CD4-positive, CD25-positive, alpha-beta regulatory T cell (primary cell): ENCODE results near the gene RPUSD4. TPM values are rescaled to one million over a fixed set of nuclear protein-coding genes. Genes with fewer than 3 reads are reported as not detected.

Source experiments
- ATAC-seq, 2 donors: fragments of 150-1000 bp; cut with Tn5 transposase; one replicate each; pipeline ENCODE4 v1.10.0; 2021; ENCODE audit warnings: low read depth in 2 of 2, moderate number of reproducible peaks in 2 of 2, moderate library complexity in 1 of 2
- DNase-seq, 3 donors: peaks; one replicate each; pipeline versions ENCODE4 v3.0.0 to v3.0.0-alpha.2; 2012 to 2022; ENCODE audit warnings: mixed read lengths in 1 of 3
- H3K27ac ChIP-seq: one replicate; pipeline ENCODE4 v1.7.0; 2013; ENCODE audit warnings: mild to moderate bottlenecking, low read length; ENCODE audit not compliant: insufficient read depth, poor library complexity, severe bottlenecking
- H3K27me3 ChIP-seq: one replicate; pipeline ENCODE4 v1.7.0; 2013; ENCODE audit warnings: low read length; ENCODE audit not compliant: control insufficient read depth, insufficient read depth
- H3K36me3 ChIP-seq: one replicate; pipeline ENCODE4 v1.7.0; 2013; ENCODE audit warnings: mild to moderate bottlenecking, low read length, moderate library complexity; ENCODE audit not compliant: control insufficient read depth, insufficient read depth
- H3K4me1 ChIP-seq: 2 replicates; pipeline ENCODE4 v1.7.0; 2013; ENCODE audit warnings: mild to moderate bottlenecking, low read length; ENCODE audit not compliant: insufficient read depth, control insufficient read depth, poor library complexity, severe bottlenecking
- H3K4me3 ChIP-seq: one replicate; pipeline ENCODE4 v1.7.0; 2013; ENCODE audit warnings: low read depth, mild to moderate bottlenecking, low read length, moderate library complexity
- H3K9me3 ChIP-seq, 2 experiments: 1 replicate in 1 of 2; 2 replicates in 1 of 2; pipeline ENCODE4 v1.7.0; 2013; ENCODE audit warnings: low read length in 2 of 2, mild to moderate bottlenecking in 1 of 2, moderate library complexity in 1 of 2; ENCODE audit not compliant: control insufficient read depth in 2 of 2
- H3K27ac Mint-ChIP-seq, 3 donors: one replicate each; pipeline ENCODE4 v1.8.0; 2020 to 2022; ENCODE audit warnings: mild to moderate bottlenecking in 3 of 3, mixed read lengths in 3 of 3, moderate library complexity in 2 of 3
- H3K27me3 Mint-ChIP-seq: one replicate; pipeline ENCODE4 v1.8.0; 2022; ENCODE audit warnings: mild to moderate bottlenecking, mixed read lengths
- H3K36me3 Mint-ChIP-seq: one replicate; pipeline ENCODE4 v1.8.0; 2020; ENCODE audit warnings: mixed read lengths
- H3K4me1 Mint-ChIP-seq, 4 donors: one replicate each; pipeline ENCODE4 v1.8.0; 2020 to 2022; ENCODE audit warnings: mixed read lengths in 4 of 4, mild to moderate bottlenecking in 1 of 4
- H3K4me3 Mint-ChIP-seq, 4 donors: one replicate each; pipeline ENCODE4 v1.8.0; 2020 to 2022; ENCODE audit warnings: mild to moderate bottlenecking in 4 of 4, mixed read lengths in 4 of 4, moderate library complexity in 3 of 4
- H3K9me3 Mint-ChIP-seq, 7 donors: one replicate each; pipeline ENCODE4 v1.8.0; 2020 to 2022; ENCODE audit warnings: mixed read lengths in 7 of 7, mild to moderate bottlenecking in 3 of 7, moderate library complexity in 2 of 7
- polyA plus RNA-seq, 4 donors: library from polyadenylated mRNA; unstranded; fragments of 300-500 nt; fragmentation: Illumina TruSeq; gene quantifications; one replicate each; pipeline ENCODE4 v1.2.3, GENCODE V29; 2021
- total RNA-seq: library from RNA; stranded (reverse); gene quantifications from one replicate; pipeline ENCODE4 v1.2.3, GENCODE V29; 2022

Gene RPUSD4
- total and polyA plus RNA-seq, 5 donors from 2014 or later, result 20.0 to 34.8 (median 25.0) TPM

DNA sequence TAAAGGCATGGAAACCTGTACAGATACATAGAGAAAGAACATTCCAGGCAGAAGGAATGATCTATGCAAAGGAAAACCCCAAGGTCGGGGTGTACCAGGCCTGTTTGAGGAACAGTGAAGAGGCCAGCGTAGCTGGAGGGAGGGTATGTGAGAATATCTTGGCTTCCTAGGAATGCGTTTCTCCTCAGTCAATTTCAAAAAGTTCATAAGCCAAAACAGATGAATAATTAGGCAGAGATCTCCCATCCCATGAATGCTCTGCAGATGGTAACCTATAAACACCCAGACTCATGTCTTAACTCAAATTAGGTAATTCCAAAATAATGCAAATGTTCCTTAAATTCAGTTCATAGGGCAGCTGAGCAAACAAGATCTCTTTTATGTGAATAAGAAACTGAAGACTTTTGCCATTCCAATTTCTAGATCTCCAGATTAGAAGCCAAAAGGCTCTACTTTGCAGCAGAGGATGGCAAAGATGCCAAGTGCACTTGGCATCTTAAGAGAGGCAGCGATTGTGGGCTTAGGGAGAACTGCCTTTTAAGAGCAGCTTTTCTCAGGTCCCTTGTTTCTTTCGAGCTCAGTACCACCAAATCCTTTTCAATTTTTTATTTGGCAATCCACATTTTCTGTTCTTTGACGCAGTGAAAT lies 13.3 kb upstream of the RPUSD4 start:
- no peaks in the 10 kb centered on the region for H3K36me3 ChIP-seq
- Mint-ChIP-seq H3K4me1 (peaks cover 0 to 13% (median 4%) of the 10 kb centered on the region in 4 donors), H3K9me3 (no peaks in the 10 kb centered on the region), H3K36me3 (no peaks in the 10 kb centered on the region), H3K4me3 (no peak overlapping the region), H3K27ac (no peak overlapping the region), H3K27me3 (no peaks in the 10 kb centered on the region)
- no peak for ATAC-seq
- H3K9me3 ChIP-seq, result no peaks in the 10 kb centered on the region
- no peak overlapping the region for H3K27ac ChIP-seq
- no peaks in the 10 kb centered on the region for H3K4me1 ChIP-seq
- DNase-seq, result no peak
- no peaks in the 10 kb centered on the region for H3K27me3 ChIP-seq
- H3K4me3 ChIP-seq, result no peak overlapping the region

GRCh38 chr11:126219547-126219946 lies 8.1 kb upstream of the RPUSD4 start:
- H3K4me1 Mint-ChIP-seq, result peaks cover 10 to 21% (median 16%) of the 10 kb centered on the region in 4 donors
- no peaks in the 10 kb centered on the region for H3K9me3 Mint-ChIP-seq
- Histone ChIP-seq H3K4me3 (no peak overlapping the region), H3K27ac (no peak overlapping the region), H3K9me3 (no peaks in the 10 kb centered on the region), H3K4me1 (no peaks in the 10 kb centered on the region), H3K36me3 (peaks cover 3% of the 10 kb centered on the region), H3K27me3 (no peaks in the 10 kb centered on the region)
- no peak overlapping the region for H3K27ac Mint-ChIP-seq
- no peaks in the 10 kb centered on the region for H3K36me3 Mint-ChIP-seq
- DNase-seq (no peak), ATAC-seq (no peak)
- H3K4me3 Mint-ChIP-seq, result no peak overlapping the region
- no peaks in the 10 kb centered on the region for H3K27me3 Mint-ChIP-seq

DNA sequence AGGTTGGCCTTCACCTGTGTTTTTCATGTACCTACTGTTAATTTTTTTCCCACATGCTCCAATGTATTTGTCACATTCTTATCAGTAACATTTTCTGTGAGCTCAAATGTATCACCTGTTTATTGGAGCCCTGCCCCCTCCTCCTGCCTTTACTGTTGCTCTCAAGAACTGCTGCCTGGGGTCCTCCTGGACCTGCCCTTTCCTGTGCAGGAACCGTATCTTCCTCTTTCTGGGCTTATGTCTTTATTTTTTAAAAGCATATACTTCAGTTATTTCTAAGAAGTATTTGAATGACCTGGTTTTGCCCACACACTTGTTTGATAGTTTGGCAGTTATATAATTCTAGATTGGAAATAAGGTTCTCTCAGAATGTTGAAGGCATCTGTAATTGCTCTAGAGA lies 6.0 kb upstream of the RPUSD4 start:
- DNase-seq (no peak), ATAC-seq (no peak)
- H3K4me1 ChIP-seq, result peaks cover 4% of the 10 kb centered on the region
- no peaks in the 10 kb centered on the region for H3K27me3 ChIP-seq
- H3K27me3 Mint-ChIP-seq, result peaks cover 5% of the 10 kb centered on the region
- peaks cover 10 to 34% (median 25%) of the 10 kb centered on the region in 4 donors for H3K4me1 Mint-ChIP-seq
- H3K27ac ChIP-seq, result no peak overlapping the region
- no peaks in the 10 kb centered on the region for H3K9me3 ChIP-seq
- peaks cover 7% of the 10 kb centered on the region for H3K36me3 Mint-ChIP-seq
- H3K4me3 ChIP-seq, result no peak overlapping the region
- peaks cover 3% of the 10 kb centered on the region for H3K36me3 ChIP-seq
- no peaks in the 10 kb centered on the region for H3K9me3 Mint-ChIP-seq
- peak overlapping the region in 2 of 4 donors; percentile 43 to 49 for H3K4me3 Mint-ChIP-seq
- H3K27ac Mint-ChIP-seq, result peak overlapping the region in 1 of 3 donors; percentile 82

DNA sequence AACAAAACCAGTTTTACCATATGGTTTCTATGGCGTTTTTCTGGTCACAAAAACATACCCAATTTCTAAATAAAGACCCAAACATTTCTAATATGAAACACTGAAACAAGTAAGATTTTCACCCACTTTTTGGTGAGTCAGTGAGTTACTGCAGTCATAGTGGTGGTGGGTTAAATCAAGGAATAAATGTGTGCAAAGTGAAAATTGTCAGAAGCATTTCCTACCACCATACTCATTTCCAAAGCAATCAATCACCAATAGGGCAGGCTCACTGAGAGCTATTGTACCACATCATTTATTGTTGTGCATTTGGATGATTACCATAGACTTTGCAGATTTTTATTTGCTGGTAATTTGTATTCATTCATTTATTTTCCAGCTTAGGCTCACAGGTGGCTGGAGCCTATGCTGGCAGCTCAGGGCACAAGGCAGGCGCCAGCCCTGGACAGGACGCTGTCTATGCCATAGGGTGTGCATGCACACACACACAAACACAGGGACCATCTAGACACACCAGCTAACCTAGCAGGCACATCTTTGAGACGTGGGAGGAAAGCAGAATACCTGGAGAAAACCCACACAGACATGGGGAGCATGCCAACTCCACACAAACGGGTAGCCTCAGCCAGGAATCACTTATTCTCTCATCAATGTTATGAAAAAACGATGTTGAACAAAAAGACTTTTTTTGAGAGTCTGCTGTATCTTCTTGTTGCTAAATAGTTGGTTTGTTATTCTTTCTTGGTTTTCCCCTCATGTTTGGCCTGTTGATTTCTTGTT lies 5.3 kb upstream of the RPUSD4 start:
- DNase-seq, result no peak
- peaks cover 6% of the 10 kb centered on the region for H3K27me3 Mint-ChIP-seq
- H3K27me3 ChIP-seq, result no peaks in the 10 kb centered on the region
- H3K4me1 Mint-ChIP-seq, result peaks cover 10 to 42% (median 30%) of the 10 kb centered on the region in 4 donors
- H3K9me3 Mint-ChIP-seq, result no peaks in the 10 kb centered on the region
- no peak overlapping the region for H3K4me3 ChIP-seq
- peaks cover 3% of the 10 kb centered on the region for H3K36me3 ChIP-seq
- H3K9me3 ChIP-seq, result no peaks in the 10 kb centered on the region
- H3K27ac ChIP-seq, result no peak overlapping the region
- ATAC-seq, result no peak
- no peak overlapping the region for H3K27ac Mint-ChIP-seq
- peak overlapping the region in 1 of 4 donors; percentile 49 for H3K4me3 Mint-ChIP-seq
- peaks cover 7% of the 10 kb centered on the region for H3K36me3 Mint-ChIP-seq
- H3K4me1 ChIP-seq, result peaks cover 11% of the 10 kb centered on the region

- Histone ChIP-seq H3K4me1 (peaks cover 18% of the 10 kb centered on the region), H3K4me3 (no peak overlapping the region), H3K27me3 (no peaks in the 10 kb centered on the region), H3K9me3 (no peaks in the 10 kb centered on the region), H3K27ac (no peak overlapping the region), H3K36me3 (peaks cover 5% of the 10 kb centered on the region)
- Mint-ChIP-seq H3K27me3 (peaks cover 6% of the 10 kb centered on the region), H3K36me3 (peaks cover 13% of the 10 kb centered on the region), H3K4me1 (peaks cover 10 to 58% (median 38%) of the 10 kb centered on the region in 4 donors), H3K9me3 (no peaks in the 10 kb centered on the region), H3K27ac (no peak overlapping the region), H3K4me3 (peak overlapping the region in 1 of 4 donors; percentile 64)
- ATAC-seq (no peak), DNase-seq (no peak)
Measured at GRCh38 chr11:126214841-126215240, 3.4 kb upstream of the RPUSD4 start.

GRCh38 chr11:126214441-126214840 lies 3.0 kb upstream of the RPUSD4 start:
- Mint-ChIP-seq H3K27ac (no peak overlapping the region), H3K36me3 (peaks cover 16% of the 10 kb centered on the region), H3K9me3 (no peaks in the 10 kb centered on the region), H3K27me3 (peaks cover 6% of the 10 kb centered on the region), H3K4me3 (peak overlapping the region in 2 of 4 donors; percentile 54 to 64), H3K4me1 (peaks cover 10 to 60% (median 39%) of the 10 kb centered on the region in 4 donors)
- peaks cover 18% of the 10 kb centered on the region for H3K4me1 ChIP-seq
- DNase-seq (no peak), ATAC-seq (no peak)
- H3K27ac ChIP-seq, result no peak overlapping the region
- H3K27me3 ChIP-seq, result no peaks in the 10 kb centered on the region
- no peak overlapping the region for H3K4me3 ChIP-seq
- peaks cover 8% of the 10 kb centered on the region for H3K36me3 ChIP-seq
- no peaks in the 10 kb centered on the region for H3K9me3 ChIP-seq

GRCh38 chr11:126212089-126212660 lies 725 bp upstream of the RPUSD4 start:
- peaks cover 18% of the 10 kb centered on the region for H3K4me1 ChIP-seq
- H3K9me3 Mint-ChIP-seq, result no peaks in the 10 kb centered on the region
- H3K36me3 Mint-ChIP-seq, result peaks cover 27% of the 10 kb centered on the region
- DNase-seq (no peak), ATAC-seq (no peak)
- H3K36me3 ChIP-seq, result peaks cover 20% of the 10 kb centered on the region
- H3K27ac Mint-ChIP-seq, result peak overlapping the region in 2 of 3 donors; percentile 95 to 99
- H3K4me3 ChIP-seq, result peak overlapping the region; percentile 92
- peaks cover 6% of the 10 kb centered on the region for H3K27me3 Mint-ChIP-seq
- no peaks in the 10 kb centered on the region for H3K9me3 ChIP-seq
- H3K27me3 ChIP-seq, result no peaks in the 10 kb centered on the region
- peaks cover 4 to 53% (median 36%) of the 10 kb centered on the region in 4 donors for H3K4me1 Mint-ChIP-seq
- peak overlapping the region; percentile 98 to 100 (median 99) for H3K4me3 Mint-ChIP-seq
- no peak overlapping the region for H3K27ac ChIP-seq
